T-helper 2 cell (primary cell): ENCODE data around the gene NRXN2.
"Not testable (repeated sequence)": the region's sequence is repeated elsewhere in the genome, so short reads cannot be mapped to it uniquely, and the experiment has no call there.

Source experiments
- DNase-seq, 5 experiments: peaks; one replicate each; pipeline versions ENCODE4 v3.0.0 to v3.0.0-alpha.2; 2012 to 2022

Gene NRXN2

GRCh38 chr11:64602466-64603070, 120.4 kb downstream of the NRXN2 start:
- DNase-seq: no peak

DNA sequence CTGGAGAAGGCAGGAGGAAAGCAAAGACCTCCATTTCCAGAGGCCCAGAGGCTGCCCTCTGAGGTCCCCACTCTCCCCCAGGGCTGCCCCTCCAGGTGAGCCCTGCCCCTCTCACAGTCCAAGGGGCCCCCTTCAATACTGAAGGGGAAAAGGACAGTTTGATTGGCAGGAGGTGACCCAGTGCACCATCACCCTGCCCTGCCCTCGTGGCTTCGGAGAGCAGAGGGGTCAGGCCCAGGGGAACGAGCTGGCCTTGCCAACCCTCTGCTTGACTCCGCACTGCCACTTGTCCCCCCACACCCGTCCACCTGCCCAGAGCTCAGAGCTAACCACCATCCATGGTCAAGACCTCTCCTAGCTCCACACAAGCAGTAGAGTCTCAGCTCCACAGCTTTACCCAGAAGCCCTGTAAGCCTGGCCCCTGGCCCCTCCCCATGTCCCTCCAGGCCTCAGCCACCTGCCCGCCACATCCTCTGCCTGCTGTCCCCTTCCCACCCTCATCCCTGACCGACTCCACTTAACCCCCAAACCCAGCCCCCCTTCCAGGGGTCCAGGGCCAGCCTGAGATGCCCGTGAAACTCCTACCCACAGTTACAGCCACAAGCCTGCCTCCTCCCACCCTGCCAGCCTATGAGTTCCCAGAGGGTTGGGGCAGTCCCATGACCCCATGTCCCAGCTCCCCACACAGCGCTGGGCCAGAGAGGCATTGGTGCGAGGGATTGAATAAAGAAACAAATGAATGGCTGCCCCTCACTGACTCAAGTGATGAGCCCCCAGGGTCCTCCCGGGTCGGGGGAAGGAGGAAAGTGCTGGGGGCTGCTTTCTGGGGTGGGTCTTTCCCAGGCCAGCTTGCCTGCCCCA, 121.2 kb downstream of the NRXN2 start:
- DNase-seq: no peak

- DNase-seq: no peak
Observed at GRCh38 chr11:64600281-64600992, 122.6 kb downstream of the NRXN2 start.

DNA sequence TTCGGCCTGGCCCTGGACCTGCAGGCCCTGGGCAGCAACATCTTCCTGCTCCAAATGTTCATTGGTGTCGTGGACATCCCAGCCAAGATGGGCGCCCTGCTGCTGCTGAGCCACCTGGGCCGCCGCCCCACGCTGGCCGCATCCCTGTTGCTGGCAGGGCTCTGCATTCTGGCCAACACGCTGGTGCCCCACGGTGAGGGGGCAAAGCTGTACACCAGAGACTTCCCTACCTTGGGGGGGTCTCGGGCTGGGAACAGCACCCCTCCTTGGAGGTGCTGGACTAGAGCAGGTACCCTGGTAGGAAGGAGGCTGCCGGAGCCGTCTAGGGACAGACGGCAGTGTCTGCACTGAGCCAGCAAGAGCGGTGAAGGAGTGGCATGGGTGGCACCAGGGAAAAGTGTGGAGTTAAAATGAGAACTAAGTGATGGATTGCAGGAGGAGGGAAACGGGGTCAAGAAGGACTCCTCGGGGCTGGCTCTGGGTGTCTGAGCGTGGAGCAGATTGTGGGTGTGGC, 123.2 kb downstream of the NRXN2 start:
- DNase-seq: no peak

GRCh38 chr11:64598797-64599697, 124.0 kb downstream of the NRXN2 start:
- no peak for DNase-seq

- DNase-seq: no peak
Observed at GRCh38 chr11:64598106-64598796, 124.7 kb downstream of the NRXN2 start.

DNA sequence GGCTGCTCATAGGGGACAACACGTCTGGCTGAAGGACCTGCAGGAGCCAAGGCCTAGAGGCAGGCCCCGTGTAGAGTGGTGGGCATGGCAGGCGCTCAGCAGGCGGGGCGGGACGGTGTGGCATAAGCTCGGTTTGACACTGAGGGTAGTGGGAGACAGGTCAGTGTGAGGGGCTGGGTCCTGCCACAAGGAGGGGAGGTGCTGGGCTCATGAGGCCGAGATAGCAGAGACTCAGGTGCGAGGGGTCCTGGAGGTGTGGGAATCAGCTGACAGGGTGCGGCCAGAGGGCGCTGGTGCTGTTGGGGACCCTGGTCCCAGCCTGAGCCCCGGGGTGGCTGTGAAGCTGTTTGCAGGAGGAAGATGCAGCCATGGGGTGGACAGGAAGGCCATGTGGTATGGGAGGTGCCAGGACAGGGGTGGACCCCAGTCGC, 125.3 kb downstream of the NRXN2 start:
- DNase-seq: no peak

DNA sequence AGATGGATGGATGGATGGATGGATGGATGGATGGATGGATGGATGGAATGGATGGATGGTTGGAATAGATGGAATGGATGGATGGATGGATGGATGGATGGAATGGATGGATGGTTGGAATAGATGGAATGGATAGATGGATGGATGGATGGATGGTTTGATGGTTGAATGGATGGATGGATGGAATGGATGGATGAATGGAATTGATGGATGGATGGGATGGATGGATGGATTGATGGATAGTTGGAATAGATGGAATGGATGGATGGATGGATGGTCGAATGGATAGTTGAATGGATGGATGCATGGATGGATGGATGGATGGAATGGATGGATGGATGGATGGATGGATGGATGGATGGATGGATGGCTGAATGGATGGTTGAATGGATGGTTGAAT, 127.1 kb downstream of the NRXN2 start:
- not testable (repeated sequence) for DNase-seq

- no peak for DNase-seq
Observed at GRCh38 chr11:64594159-64594939, 128.6 kb downstream of the NRXN2 start.

DNA sequence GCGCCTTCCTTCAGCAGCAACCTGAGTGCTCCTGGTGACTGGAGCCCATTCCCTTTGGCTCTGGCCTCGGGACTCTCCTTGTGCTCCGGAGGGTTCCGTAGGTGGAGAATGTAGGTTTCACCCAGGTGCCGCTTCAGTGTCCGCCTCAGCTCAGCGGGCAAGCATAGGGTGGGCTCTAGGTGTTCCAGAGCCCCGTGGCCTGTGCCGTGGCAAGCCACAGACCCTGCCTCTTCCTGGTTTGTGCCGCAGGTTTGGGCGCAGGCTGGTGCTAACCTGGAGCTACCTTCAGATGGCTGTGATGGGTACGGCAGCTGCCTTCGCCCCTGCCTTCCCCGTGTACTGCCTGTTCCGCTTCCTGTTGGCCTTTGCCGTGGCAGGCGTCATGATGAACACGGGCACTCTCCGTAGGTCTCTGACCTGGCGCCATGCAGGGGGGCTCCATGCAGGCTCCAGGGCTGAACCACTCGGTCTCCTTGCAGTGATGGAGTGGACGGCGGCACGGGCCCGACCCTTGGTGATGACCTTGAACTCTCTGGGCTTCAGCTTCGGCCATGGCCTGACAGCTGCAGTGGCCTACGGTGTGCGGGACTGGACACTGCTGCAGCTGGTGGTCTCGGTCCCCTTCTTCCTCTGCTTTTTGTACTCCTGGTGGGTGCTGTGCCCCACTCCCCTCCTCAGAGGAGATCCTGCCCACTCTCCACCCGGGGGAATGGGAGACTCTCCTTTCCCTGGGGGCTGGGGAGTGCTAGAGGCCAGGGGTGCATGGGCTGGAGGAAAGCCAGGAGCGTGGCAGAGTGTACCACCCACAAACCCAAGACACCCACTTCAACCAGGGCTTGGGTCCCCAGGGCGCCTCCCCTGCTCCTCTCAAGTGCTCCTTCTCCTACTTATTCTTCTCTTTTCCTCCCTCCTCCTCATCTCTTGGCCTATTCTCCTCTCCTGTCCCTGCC, 129.6 kb downstream of the NRXN2 start:
- no peak for DNase-seq

- no peak for DNase-seq
Observed at GRCh38 chr11:64592656-64593055, 130.3 kb downstream of the NRXN2 start.

- DNase-seq: no peak
Observed at GRCh38 chr11:64592234-64592615, 130.8 kb downstream of the NRXN2 start.

GRCh38 chr11:64591257-64592233, 131.5 kb downstream of the NRXN2 start:
- no peak for DNase-seq

- no peak for DNase-seq
Observed at GRCh38 chr11:64590763-64591221, 132.2 kb downstream of the NRXN2 start, which contains the start of gene SLC22A12. Gene SLC22A12, plus strand, starts transcription at chr11:64591220. Its CDS starts 337 bp downstream, at chr11:64591557.

GRCh38 chr11:64588701-64589100, 134.3 kb downstream of the NRXN2 start:
- no peak for DNase-seq

GRCh38 chr11:64586366-64586765, 136.6 kb downstream of the NRXN2 start:
- no peak for DNase-seq

- no peak for DNase-seq
Observed at GRCh38 chr11:64585150-64585549, 137.8 kb downstream of the NRXN2 start.
